ENCODE results near the gene KCNF1. TPM values are rescaled to one million over a fixed set of nuclear protein-coding genes. Genes with fewer than 3 reads are reported as not detected.

Gene KCNF1
- total RNA-seq, 2 experiments from 2014 or later, result not detected

GRCh38 chr2:10905006-10905861 is 6.5 kb upstream of the KCNF1 start:
- no peaks in the 10 kb centered on the region for H3K9me3 Mint-ChIP-seq
- intact Hi-C loops (cut with micrococcal nuclease), result no loop called here
- CTCF ChIA-PET, result no interaction called here
- DNase-seq, result no peak
- H3K27ac Mint-ChIP-seq, result no peak overlapping the region
- H3K36me3 Mint-ChIP-seq (ENCODE audit: low read depth), result no peaks in the 10 kb centered on the region
- no peak overlapping the region for H3K4me3 Mint-ChIP-seq
- POLR2A ChIA-PET, result no interaction called here
- ATAC-seq, result no peak
- H3K4me1 Mint-ChIP-seq (ENCODE audit: low read depth), result no peaks in the 10 kb centered on the region
- H3K27me3 Mint-ChIP-seq, result peaks cover 7% of the 10 kb centered on the region
- no peak for TF ChIP-seq CTCF (IDR thresholded peaks at IDR 0.05)

- ATAC-seq, result no peak
- no peak overlapping the region for H3K4me3 Mint-ChIP-seq
- H3K9me3 Mint-ChIP-seq, result no peaks in the 10 kb centered on the region
- POLR2A ChIA-PET, result no interaction called here
- CTCF ChIA-PET, result no interaction called here
- H3K36me3 Mint-ChIP-seq (ENCODE audit: low read depth), result no peaks in the 10 kb centered on the region
- no peaks in the 10 kb centered on the region for H3K4me1 Mint-ChIP-seq (ENCODE audit: low read depth)
- DNase-seq, result no peak
- no peak overlapping the region for H3K27ac Mint-ChIP-seq
- no peak for TF ChIP-seq CTCF (IDR thresholded peaks at IDR 0.05)
- H3K27me3 Mint-ChIP-seq, result peaks cover 9% of the 10 kb centered on the region
- intact Hi-C loops (cut with micrococcal nuclease), result no loop called here
These were observed 5.9 kb upstream of the KCNF1 start for GRCh38 chr2:10905862-10906143.

GRCh38 chr2:10906926-10907625 is 4.7 kb upstream of the KCNF1 start:
- Mint-ChIP-seq H3K4me1 (ENCODE audit: low read depth) (no peaks in the 10 kb centered on the region), H3K9me3 (no peaks in the 10 kb centered on the region), H3K27me3 (peaks cover 11% of the 10 kb centered on the region), H3K36me3 (ENCODE audit: low read depth) (no peaks in the 10 kb centered on the region), H3K4me3 (no peak overlapping the region), H3K27ac (no peak overlapping the region)
- no peak for TF ChIP-seq CTCF (IDR thresholded peaks at IDR 0.05)
- ATAC-seq, result no peak
- no peak for DNase-seq
- ChIA-PET CTCF (interaction anchor here (1.1 kb wide), 1 partner anchor 75 kb away, joined by 4 read pairs; no protein-coding TSS in a partner anchor), POLR2A (no interaction called here)
- intact Hi-C loops (cut with micrococcal nuclease), result no loop called here

GRCh38 chr2:10908195-10908594 is 3.5 kb upstream of the KCNF1 start:
- POLR2A ChIA-PET, result no interaction called here
- no peak overlapping the region for H3K4me3 Mint-ChIP-seq
- no peaks in the 10 kb centered on the region for H3K9me3 Mint-ChIP-seq
- peaks cover 18% of the 10 kb centered on the region for H3K27me3 Mint-ChIP-seq
- DNase-seq (no peak), ATAC-seq (no peak)
- H3K27ac Mint-ChIP-seq, result no peak overlapping the region
- no peak for TF ChIP-seq CTCF (IDR thresholded peaks at IDR 0.05)
- H3K36me3 Mint-ChIP-seq (ENCODE audit: low read depth), result no peaks in the 10 kb centered on the region
- H3K4me1 Mint-ChIP-seq (ENCODE audit: low read depth), result no peaks in the 10 kb centered on the region
- intact Hi-C loops (cut with micrococcal nuclease), result no loop called here
- CTCF ChIA-PET, result interaction anchor here (3.4 kb wide), 1 partner anchor 76 kb away, joined by 15 read pairs; no protein-coding TSS in a partner anchor

Data from activated CD8-positive, alpha-beta T cell treated with anti-CD3 and anti-CD28 coated beads for 36 hours (primary cell).